ENCODE results near the gene ERC1.

ERC1 gene

DNA sequence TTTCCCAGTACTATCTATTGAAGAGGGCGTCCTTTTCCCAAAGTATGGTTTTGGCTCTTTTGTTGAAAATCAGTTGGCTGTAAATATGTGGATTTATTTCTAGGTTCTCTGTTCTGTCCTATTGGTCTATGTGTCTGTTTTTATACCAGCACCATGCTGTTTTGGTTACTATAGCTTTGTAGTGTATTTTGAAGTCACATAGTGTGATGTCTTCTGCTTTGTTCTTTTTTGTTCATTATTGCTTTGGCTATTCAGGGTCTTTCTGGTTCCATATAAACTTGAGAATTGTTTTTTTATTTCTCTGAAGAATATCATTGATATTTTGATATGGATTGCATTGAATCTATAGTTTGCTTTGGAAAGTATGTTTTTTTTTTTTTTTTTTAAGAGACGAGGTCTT, 67.4 kb downstream of the ERC1 start:
- TF ChIP-seq CTCF (IDR thresholded peaks at IDR 0.05; ENCODE audit: low read depth, low read length), result no peak
- H3K4me3 ChIP-seq (ENCODE audit: low read depth, low read length), result no peak overlapping the region

GRCh38 chr12:1059162-1059561, 68.1 kb downstream of the ERC1 start:
- no peak for TF ChIP-seq CTCF (IDR thresholded peaks at IDR 0.05; ENCODE audit: low read depth, low read length)
- H3K4me3 ChIP-seq (ENCODE audit: low read depth, low read length), result no peak overlapping the region

DNA sequence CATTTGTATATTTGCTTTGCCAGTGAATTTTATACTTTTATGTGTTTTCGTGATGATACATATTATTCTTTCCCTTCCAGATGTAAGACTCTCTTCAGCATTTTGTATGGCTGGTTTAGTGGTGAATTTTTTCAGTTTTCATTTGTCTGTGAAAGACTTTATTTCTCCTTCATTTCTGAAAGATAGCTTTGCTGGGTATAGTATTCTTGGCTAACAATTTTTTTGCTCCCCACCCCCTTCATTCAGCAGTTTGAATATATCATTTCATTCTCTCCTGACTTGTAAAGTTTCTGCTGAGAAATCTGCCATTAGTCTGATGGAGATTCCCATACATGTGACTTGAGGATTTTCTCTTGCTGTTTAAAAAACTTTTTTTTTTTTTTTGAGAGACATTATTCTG, 72.8 kb downstream of the ERC1 start:
- H3K4me3 ChIP-seq (ENCODE audit: low read depth, low read length), result no peak overlapping the region
- no peak for TF ChIP-seq CTCF (IDR thresholded peaks at IDR 0.05; ENCODE audit: low read depth, low read length)

DNA sequence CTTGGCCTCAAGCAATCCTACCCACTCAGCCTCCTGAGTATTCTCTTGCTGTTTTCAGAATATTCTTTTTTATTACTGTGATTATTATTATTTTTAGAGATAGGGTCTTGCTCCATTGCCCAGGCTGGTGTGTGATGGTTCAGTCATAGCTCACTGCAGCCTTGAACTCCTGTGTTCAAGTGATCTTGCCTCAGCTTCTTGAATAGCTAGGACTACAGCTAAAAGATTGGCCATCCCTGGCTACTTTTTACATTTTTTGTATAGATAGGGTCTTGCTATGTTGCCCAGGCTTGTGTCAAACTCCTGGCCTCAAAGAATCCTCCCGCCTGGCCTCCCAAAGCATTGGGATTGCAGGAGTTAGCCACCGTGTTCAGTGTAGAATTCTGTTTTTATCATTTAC, 73.3 kb downstream of the ERC1 start:
- TF ChIP-seq CTCF (IDR thresholded peaks at IDR 0.05; ENCODE audit: low read depth, low read length), result no peak
- no peak overlapping the region for H3K4me3 ChIP-seq (ENCODE audit: low read depth, low read length)

GRCh38 chr12:1065629-1066028, 74.6 kb downstream of the ERC1 start:
- no peak for TF ChIP-seq CTCF (IDR thresholded peaks at IDR 0.05; ENCODE audit: low read depth, low read length)
- no peak overlapping the region for H3K4me3 ChIP-seq (ENCODE audit: low read depth, low read length)

DNA sequence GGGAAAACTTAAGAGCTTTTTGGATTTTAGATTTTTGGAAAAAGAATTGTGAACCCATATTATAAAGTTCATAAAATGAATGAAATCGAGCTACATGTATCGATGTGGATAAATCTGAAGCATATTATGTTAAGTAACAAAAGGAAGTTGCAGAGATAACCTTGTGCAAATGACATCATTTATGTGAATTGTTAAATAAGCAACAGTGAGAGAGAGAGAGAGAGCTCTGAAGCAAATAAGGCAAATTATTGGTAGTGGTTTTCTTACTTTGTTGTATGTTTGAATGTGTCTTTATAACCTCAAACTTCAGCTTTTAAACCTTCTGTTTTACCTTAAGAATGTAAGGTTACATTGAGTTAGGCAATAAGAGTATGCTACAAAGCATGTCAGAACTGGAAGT, 78.8 kb downstream of the ERC1 start:
- no peak for TF ChIP-seq CTCF (IDR thresholded peaks at IDR 0.05; ENCODE audit: low read depth, low read length)
- no peak overlapping the region for H3K4me3 ChIP-seq (ENCODE audit: low read depth, low read length)

DNA sequence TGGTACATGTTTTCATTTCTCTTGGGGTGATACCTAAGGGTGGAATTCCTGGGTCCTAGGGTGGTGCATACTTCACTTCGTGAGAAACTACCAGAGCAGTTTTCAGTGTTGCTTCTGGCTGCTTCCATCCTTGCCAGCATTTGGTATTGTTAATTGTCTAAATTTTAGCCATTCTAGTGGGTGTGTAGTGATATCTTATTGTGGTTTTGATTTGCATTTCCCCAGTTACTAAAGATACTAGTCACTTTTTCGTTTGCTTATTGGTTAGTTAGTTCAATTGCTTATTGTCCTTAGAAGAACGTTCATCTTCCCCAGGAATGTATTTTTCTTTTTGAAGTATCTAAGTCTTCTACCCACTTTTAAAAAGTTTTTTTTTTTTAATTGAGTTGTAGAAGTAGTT, 80.2 kb downstream of the ERC1 start:
- H3K4me3 ChIP-seq (ENCODE audit: low read depth, low read length), result no peak overlapping the region
- no peak for TF ChIP-seq CTCF (IDR thresholded peaks at IDR 0.05; ENCODE audit: low read depth, low read length)
